Transverse colon (tissue), 4 donors: ENCODE results near the gene GZMM. TPM values are rescaled to one million over a fixed set of nuclear protein-coding genes. Genes with fewer than 3 reads are reported as not detected.

Experiments used
- DNase-seq: peaks from one replicate; pipeline ENCODE4 v3.0.0-alpha.2; 2019
- H3K27ac ChIP-seq, 4 donors: fragments of 200-600 bp; sonication (generic); 2 replicates each; pipeline ENCODE4 v1.5.1; 2016 to 2018; ENCODE audit warnings: inconsistent platforms in 4 of 4
- H3K27me3 ChIP-seq: fragments of 200-600 bp; sonication (generic); 2 replicates; pipeline ENCODE4 v1.5.1; 2017; ENCODE audit warnings: inconsistent platforms
- H3K36me3 ChIP-seq, 4 donors: fragments of 200-600 bp; sonication (generic); 2 replicates each; pipeline ENCODE4 v1.5.1; 2017 to 2019; ENCODE audit warnings: inconsistent platforms in 4 of 4
- H3K4me1 ChIP-seq, 4 donors: fragments of 200-600 bp; sonication (generic); 2 replicates each; pipeline ENCODE4 v1.5.1; 2017 to 2020; ENCODE audit warnings: inconsistent platforms in 4 of 4
- H3K4me3 ChIP-seq, 4 donors: fragments of 200-600 bp; sonication (generic); 1 replicate in 1 of 4; 2 replicates in 3 of 4; pipeline versions ENCODE4 v1.5.1 to v1.6.1; 2017 to 2019; ENCODE audit warnings: inconsistent platforms in 4 of 4
- H3K9me3 ChIP-seq, 2 donors: fragments of 200-600 bp; sonication (generic); 2 replicates each; pipeline ENCODE4 v1.5.1; 2017 to 2019; ENCODE audit warnings: inconsistent platforms in 2 of 2
- CTCF ChIP-seq, 5 experiments: fragments of 200-600 bp in 3 of 5; fragments of 450-650 bp in 2 of 5; sonication (generic) in 3 of 5; IDR thresholded peaks; 1 replicate in 2 of 5; 2 replicates in 3 of 5; pipeline ENCODE4 v1.5.1; 2016 to 2017; ENCODE audit warnings: antibody characterized with exemption in 5 of 5, inconsistent platforms in 3 of 5, mild to moderate bottlenecking in 2 of 5, moderate library complexity in 1 of 5
- EP300 ChIP-seq: sonication (generic); formaldehyde crosslinking; IDR thresholded peaks from one replicate; pipeline ENCODE4 v1.6.1; 2017; ENCODE audit warnings: antibody characterized with exemption, low read depth
- POLR2A ChIP-seq: fragments of 450-650 bp; IDR thresholded peaks from one replicate; pipeline ENCODE4 v1.6.1; 2016; ENCODE audit warnings: antibody characterized with exemption, mild to moderate bottlenecking, moderate library complexity
- POLR2AphosphoS5 ChIP-seq, 3 donors: sonication (generic); formaldehyde crosslinking; IDR thresholded peaks; one replicate each; pipeline ENCODE4 v1.6.1; 2016; ENCODE audit warnings: antibody characterized with exemption in 3 of 3
- WGBS, 2 donors: methylation state at CpG; one replicate each; pipeline ENCODE4 v1.1.5; 2018; ENCODE audit warnings: low coverage in 1 of 2; 5-methylcytosine and 5-hydroxymethylcytosine counted together
- in situ Hi-C, 4 donors: fragments of 200-750 bp; cut with MboI; loops; one replicate each; pipeline versions ENCODE4 v1.15.0 to v1.15.1; 2017; ENCODE audit warnings: low sequenced_read_pairs in 3 of 4, low pct_ligation_motif_present in 1 of 4, low pct_unique_long_range_greater_than_20kb in 1 of 4
- intact Hi-C: fragments of 100-400 bp; cut with DNase I; formaldehyde crosslinking; loops from one replicate; pipeline ENCODE4 v1.15.1; 2023; ENCODE audit warnings: low total_unique reads
- total RNA-seq, 4 donors: library from RNA; depleted of rRNA; stranded (reverse); fragments of >200 nt; gene quantifications; one replicate each; pipeline ENCODE4 v1.1.0, GENCODE V29; 2016

The GZMM gene
- total RNA-seq, 4 donors from 2014 or later, result 1.1 to 1.8 TPM; not detected in 2

GRCh38 chr19:513368-514165 lies 30.3 kb upstream of the GZMM start:
- Histone ChIP-seq H3K36me3 (no peaks in the 10 kb centered on the region), H3K4me1 (peaks cover 7 to 31% (median 22%) of the 10 kb centered on the region in 4 donors), H3K4me3 (no peak overlapping the region), H3K9me3 (no peaks in the 10 kb centered on the region), H3K27me3 (no peaks in the 10 kb centered on the region), H3K27ac (no peak overlapping the region)
- TF ChIP-seq POLR2AphosphoS5 (IDR thresholded peaks at IDR 0.05), result no peak
- no peak for TF ChIP-seq CTCF (IDR thresholded peaks at IDR 0.05)
- TF ChIP-seq EP300, result no peak
- no peak for TF ChIP-seq POLR2A
- in situ Hi-C loops, result no loop called here
- intact Hi-C loops, result no loop called here
- DNase-seq, result no peak
- WGBS, 2 donors, result 76% methylated on average over 10 of the region's 10 CpGs; no CpG with 5 or more reads in 1 of the 2 donors

DNA sequence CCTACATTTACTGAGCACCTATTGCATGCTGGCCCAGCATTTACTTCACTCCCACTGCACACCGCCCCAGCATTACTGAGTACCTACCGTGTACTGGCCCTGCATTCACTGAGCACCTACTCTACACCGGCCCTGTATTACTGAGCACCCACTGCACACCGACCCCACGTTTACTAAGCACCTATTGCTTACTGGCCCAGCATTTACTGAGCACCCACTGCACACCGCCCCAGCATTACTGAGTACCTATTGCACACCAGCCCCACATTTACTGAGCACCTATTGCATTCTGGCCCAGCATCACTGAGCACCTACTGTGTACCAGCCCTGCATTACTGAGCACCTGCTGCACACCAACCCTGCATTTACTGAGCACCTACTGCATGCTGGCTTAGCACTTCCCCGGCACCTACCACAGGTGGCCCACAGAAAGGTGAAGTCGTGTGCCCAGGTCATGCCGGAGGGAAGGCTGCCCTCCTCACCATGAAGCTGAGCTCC lies 29.6 kb upstream of the GZMM start:
- no peaks in the 10 kb centered on the region for H3K36me3 ChIP-seq
- no peak overlapping the region for H3K4me3 ChIP-seq
- TF ChIP-seq POLR2AphosphoS5 (IDR thresholded peaks at IDR 0.05) (no peak), POLR2A (no peak), EP300 (no peak), CTCF (IDR thresholded peaks at IDR 0.05) (no peak)
- intact Hi-C loops, result no loop called here
- peaks cover 2 to 29% (median 18%) of the 10 kb centered on the region in 4 donors for H3K4me1 ChIP-seq
- in situ Hi-C loops, result no loop called here
- no peak overlapping the region for H3K27ac ChIP-seq
- no peaks in the 10 kb centered on the region for H3K27me3 ChIP-seq
- no peak for DNase-seq
- no peaks in the 10 kb centered on the region for H3K9me3 ChIP-seq
- 88 to 100% methylated on average over 1 to 7 of the region's 9 CpGs for WGBS, 2 donors

DNA sequence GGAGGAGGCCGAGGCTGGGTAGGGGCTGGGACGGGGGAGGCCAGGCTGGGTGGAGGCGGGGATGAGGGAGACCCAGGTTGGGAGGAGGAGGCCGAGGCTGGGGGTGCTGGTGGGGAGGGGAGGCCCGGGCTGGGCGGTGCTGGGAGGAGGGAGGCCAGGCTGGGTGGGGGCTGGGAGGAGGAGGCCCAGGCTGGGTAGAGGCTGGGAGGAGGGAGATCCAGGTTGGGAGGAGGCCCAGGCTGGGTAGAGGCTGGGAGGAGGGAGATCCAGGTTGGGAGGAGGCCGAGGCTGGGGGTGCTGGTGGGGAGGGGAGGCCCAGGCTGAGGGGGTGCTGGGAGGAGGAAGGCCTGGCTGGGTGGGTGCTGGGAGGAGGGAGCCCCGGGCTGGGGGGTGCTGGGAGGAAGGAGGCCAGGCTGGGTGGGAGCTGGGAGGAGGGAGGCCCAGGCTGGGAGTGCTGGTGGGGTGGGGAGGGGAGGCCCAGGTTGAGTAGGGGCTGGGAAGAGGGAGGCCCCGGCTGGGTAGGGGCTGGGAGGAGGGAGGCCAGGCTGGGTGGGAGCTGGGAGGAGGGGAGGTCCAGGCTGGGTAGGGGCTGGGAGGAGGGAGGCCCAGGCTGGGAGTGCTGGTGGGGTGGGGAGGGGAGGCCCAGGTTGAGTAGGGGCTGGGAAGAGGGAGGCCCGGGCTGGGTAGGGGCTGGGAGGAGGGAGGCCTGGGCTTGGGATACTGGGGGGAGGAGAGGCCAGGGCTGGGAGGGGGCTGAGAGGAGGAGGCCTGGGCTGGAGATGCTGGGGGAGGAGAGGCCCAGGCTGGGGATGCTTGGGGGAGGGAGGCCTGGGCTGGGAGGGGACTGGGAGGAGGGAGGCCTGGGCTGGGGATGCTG lies 25.9 kb upstream of the GZMM start:
- intact Hi-C loops (no loop called here), in situ Hi-C loops (no loop called here)
- no peaks in the 10 kb centered on the region for H3K9me3 ChIP-seq
- TF ChIP-seq POLR2AphosphoS5 (IDR thresholded peaks at IDR 0.05), result no peak
- no peak for TF ChIP-seq CTCF (IDR thresholded peaks at IDR 0.05)
- no peak for TF ChIP-seq EP300
- no peak for TF ChIP-seq POLR2A
- no peaks in the 10 kb centered on the region for H3K27me3 ChIP-seq
- H3K36me3 ChIP-seq, result no peaks in the 10 kb centered on the region
- DNase-seq, result no peak
- H3K27ac ChIP-seq, result no peak overlapping the region
- 44 to 46% methylated on average over 3 to 8 of the region's 10 CpGs for WGBS, 2 donors
- peaks cover 0 to 5% (median 0%) of the 10 kb centered on the region in 4 donors for H3K4me1 ChIP-seq
- H3K4me3 ChIP-seq, result no peak overlapping the region

DNA sequence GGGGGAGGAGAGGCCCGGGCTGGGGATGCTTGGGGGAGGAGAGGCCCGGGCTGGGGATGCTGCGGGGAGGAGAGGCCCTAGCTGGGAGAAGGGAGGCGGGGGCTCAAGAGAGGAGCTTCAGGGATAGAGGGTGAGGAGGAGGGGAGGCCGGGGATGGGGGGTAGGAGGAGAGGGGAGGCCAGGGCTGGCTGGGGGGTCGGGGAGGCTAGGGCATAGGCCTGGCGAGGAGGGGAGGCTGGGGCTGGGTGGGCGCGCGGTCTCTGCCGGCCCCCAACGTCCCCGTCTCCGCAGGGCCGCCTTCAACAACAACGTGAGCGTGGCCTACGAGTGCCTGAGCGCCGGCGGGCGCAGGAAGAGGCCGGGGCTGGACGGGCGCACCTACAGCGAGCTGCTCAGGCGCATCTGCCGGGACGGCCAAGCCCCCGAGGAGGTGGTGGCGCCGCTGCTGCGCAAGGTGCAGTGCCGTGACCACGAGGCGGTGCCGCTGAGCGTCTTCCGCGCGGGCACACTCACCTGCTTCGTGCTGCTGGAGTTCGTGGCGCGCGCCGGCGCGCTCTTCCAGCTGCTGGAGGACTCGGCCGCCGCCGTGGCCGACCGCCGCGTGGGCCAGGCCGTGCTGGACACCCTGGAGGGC lies 25.1 kb upstream of the GZMM start:
- no peaks in the 10 kb centered on the region for H3K27me3 ChIP-seq
- intact Hi-C loops, result no loop called here
- peak; percentile 40 for DNase-seq
- peaks cover 0 to 4% (median 0%) of the 10 kb centered on the region in 4 donors for H3K4me1 ChIP-seq
- no peaks in the 10 kb centered on the region for H3K36me3 ChIP-seq
- no peak overlapping the region for H3K27ac ChIP-seq
- H3K9me3 ChIP-seq, result no peaks in the 10 kb centered on the region
- in situ Hi-C loops, result no loop called here
- TF ChIP-seq CTCF (IDR thresholded peaks at IDR 0.05), result peak in 2 of 5 experiments; percentile 10 to 23
- no peak for TF ChIP-seq EP300
- TF ChIP-seq POLR2A, result no peak
- no peak for TF ChIP-seq POLR2AphosphoS5 (IDR thresholded peaks at IDR 0.05)
- WGBS, 2 donors, result 39% methylated on average over 37 of the region's 58 CpGs; no CpG with 5 or more reads in 1 of the 2 donors
- H3K4me3 ChIP-seq, result no peak overlapping the region
